CD14-positive monocyte (primary cell): ENCODE data around the gene PRSS3. TPM values are rescaled to one million over a fixed set of nuclear protein-coding genes. Genes with fewer than 3 reads are reported as not detected.

Source experiments
- DNase-seq, 3 donors: peaks; one replicate each; pipeline ENCODE4 v3.0.0-alpha.2; 2011 to 2022
- H2AFZ ChIP-seq: 2 replicates; pipeline ENCODE4 v1.6.0; 2012; ENCODE audit warnings: mild to moderate bottlenecking, low read depth, low read length, inconsistent platforms; ENCODE audit not compliant: insufficient read depth, poor library complexity, severe bottlenecking
- H3K27ac ChIP-seq, 2 donors: 1 replicate in 1 of 2; 2 replicates in 1 of 2; pipeline ENCODE4 v1.5.1; 2012 to 2013; ENCODE audit warnings: low read length in 2 of 2, control low read depth in 1 of 2, inconsistent platforms in 1 of 2, low read depth in 1 of 2, mild to moderate bottlenecking in 1 of 2
- H3K27me3 ChIP-seq, 2 donors: one replicate each; pipeline versions ENCODE4 v1.6.0 to v1.6.1; 2011 to 2013; ENCODE audit warnings: low read length in 2 of 2; ENCODE audit not compliant: control insufficient read depth in 2 of 2, insufficient read depth in 2 of 2
- H3K36me3 ChIP-seq, 2 donors: replicated peaks in 1 of 2; 1 replicate in 1 of 2; 2 replicates in 1 of 2; pipeline versions ENCODE4 v1.5.1 to v1.6.1; 2012 to 2013; ENCODE audit warnings: low read length in 2 of 2, control low read depth in 1 of 2, inconsistent platforms in 1 of 2, mild to moderate bottlenecking in 1 of 2; ENCODE audit not compliant: insufficient read depth in 2 of 2, control insufficient read depth in 1 of 2
- H3K4me1 ChIP-seq, 2 donors: 1 replicate in 1 of 2; 2 replicates in 1 of 2; pipeline versions ENCODE4 v1.5.1 to v1.6.1; 2012 to 2013; ENCODE audit warnings: low read length in 2 of 2, control low read depth in 1 of 2, inconsistent platforms in 1 of 2, mild to moderate bottlenecking in 1 of 2, moderate library complexity in 1 of 2; ENCODE audit not compliant: insufficient read depth in 2 of 2, control insufficient read depth in 1 of 2
- H3K4me2 ChIP-seq: replicated peaks from 2 replicates; pipeline ENCODE3; 2012; ENCODE audit warnings: low read length, moderate library complexity, mild to moderate bottlenecking; ENCODE audit not compliant: poor library complexity, severe bottlenecking; ENCODE audit errors: extremely low read depth
- H3K4me3 ChIP-seq, 3 experiments: fragments of 200-600 bp in 1 of 3; sonication (generic) in 1 of 3; replicated peaks in 1 of 3; 1 replicate in 2 of 3; 2 replicates in 1 of 3; pipeline ENCODE4 v1.5.1; 2011 to 2013; ENCODE audit warnings: low read length in 3 of 3, mild to moderate bottlenecking in 3 of 3, control low read depth in 2 of 3, low read depth in 2 of 3, inconsistent platforms in 1 of 3, moderate library complexity in 1 of 3
- H3K79me2 ChIP-seq: 2 replicates; pipeline ENCODE4 v1.6.0; 2012; ENCODE audit warnings: mild to moderate bottlenecking, control low read depth, inconsistent platforms, low read length, moderate library complexity; ENCODE audit not compliant: insufficient read depth
- H3K9ac ChIP-seq: 2 replicates; pipeline ENCODE4 v1.6.0; 2017; ENCODE audit warnings: low read length, mild to moderate bottlenecking; ENCODE audit not compliant: insufficient read depth, poor library complexity, severe bottlenecking
- H3K9me3 ChIP-seq, 2 donors: replicated peaks in 1 of 2; 1 replicate in 1 of 2; 2 replicates in 1 of 2; pipeline versions ENCODE4 v1.5.1 to v1.6.1; 2012 to 2013; ENCODE audit warnings: low read length in 2 of 2, control low read depth in 1 of 2; ENCODE audit not compliant: control insufficient read depth in 1 of 2, insufficient read depth in 1 of 2
- H4K20me1 ChIP-seq: 2 replicates; pipeline ENCODE4 v1.6.0; 2012; ENCODE audit warnings: mild to moderate bottlenecking, low read length, control low read depth, moderate library complexity; ENCODE audit not compliant: insufficient read depth
- H3K27ac Mint-ChIP-seq, 7 donors: one replicate each; pipeline ENCODE4 v1.8.0; 2020; ENCODE audit warnings: mild to moderate bottlenecking in 7 of 7, mixed read lengths in 7 of 7, moderate library complexity in 6 of 7, inconsistent platforms in 2 of 7
- H3K27me3 Mint-ChIP-seq, 3 donors: one replicate each; pipeline ENCODE4 v1.8.0; 2021 to 2022; ENCODE audit warnings: low read depth in 3 of 3, mild to moderate bottlenecking in 3 of 3, mixed read lengths in 3 of 3, moderate library complexity in 3 of 3, inconsistent platforms in 1 of 3
- H3K36me3 Mint-ChIP-seq, 2 donors: one replicate each; pipeline ENCODE4 v1.8.0; 2020; ENCODE audit warnings: mixed read lengths in 2 of 2, inconsistent platforms in 1 of 2, mild to moderate bottlenecking in 1 of 2
- H3K4me1 Mint-ChIP-seq: one replicate; pipeline ENCODE4 v1.8.0; 2020; ENCODE audit warnings: mild to moderate bottlenecking, mixed read lengths
- H3K4me3 Mint-ChIP-seq, 2 donors: one replicate each; pipeline ENCODE4 v1.8.0; 2020; ENCODE audit warnings: mild to moderate bottlenecking in 2 of 2, mixed read lengths in 2 of 2, moderate library complexity in 1 of 2
- H3K9me3 Mint-ChIP-seq, 7 donors: one replicate each; pipeline ENCODE4 v1.8.0; 2020 to 2022; ENCODE audit warnings: mixed read lengths in 7 of 7, mild to moderate bottlenecking in 6 of 7, moderate library complexity in 6 of 7, inconsistent platforms in 2 of 7
- CTCF ChIP-seq: fragments of 200-600 bp; IDR thresholded peaks from one replicate; pipeline ENCODE4 v1.8.0; 2022; ENCODE audit warnings: antibody characterized with exemption, mild to moderate bottlenecking
- WGBS: methylation state at CpG from one replicate; pipeline ENCODE4 v1.1.5; 2013; ENCODE audit warnings: missing lambda C conversion rate; ENCODE audit not compliant: insufficient coverage; 5-methylcytosine and 5-hydroxymethylcytosine counted together
- intact Hi-C, 2 donors: fragments of 100-400 bp; cut with micrococcal nuclease; formaldehyde crosslinking; loops; one replicate each; pipeline versions ENCODE4 v1.15.0 to v1.15.1; 2023
- polyA plus RNA-seq, 3 donors: library from polyadenylated mRNA; depleted of rRNA in 1 of 3; unstranded in 2 of 3; stranded (reverse) in 1 of 3; fragments of 300-500 nt in 2 of 3; fragments of >200 nt in 1 of 3; fragmentation: Illumina TruSeq in 2 of 3; gene quantifications; 1 replicate in 2 of 3; 2 replicates in 1 of 3; pipeline ENCODE4 v1.2.3, GENCODE V29; 2012 to 2021

The PRSS3 gene
- polyA plus RNA-seq, 3 donors: not detected

- Histone ChIP-seq H2AFZ (no peak overlapping the region), H3K4me2 (no peak overlapping the region), H3K9ac (no peak overlapping the region), H4K20me1 (no peaks in the 10 kb centered on the region), H3K4me3 (no peak overlapping the region), H3K9me3 (no peaks in the 10 kb centered on the region), H3K4me1 (no peaks in the 10 kb centered on the region), H3K27ac (no peak overlapping the region), H3K27me3 (no peaks in the 10 kb centered on the region), H3K36me3 (no peaks in the 10 kb centered on the region), H3K79me2 (no peaks in the 10 kb centered on the region)
- Mint-ChIP-seq H3K27me3 (peaks cover 4 to 14% (median 13%) of the 10 kb centered on the region in 3 donors), H3K4me3 (no peak overlapping the region), H3K4me1 (no peaks in the 10 kb centered on the region), H3K9me3 (peaks cover 0 to 12% (median 4%) of the 10 kb centered on the region in 7 donors), H3K36me3 (no peaks in the 10 kb centered on the region), H3K27ac (no peak overlapping the region)
- WGBS: 70% methylated on average over 6 of the region's 8 CpGs
- intact Hi-C loops: no loop called here
- DNase-seq: no peak
- no peak for TF ChIP-seq CTCF
Observed at GRCh38 chr9:33797837-33798236, 2.5 kb downstream of the PRSS3 start.

GRCh38 chr9:33798545-33798944 is 3.2 kb downstream of the PRSS3 start:
- intact Hi-C loops: no loop called here
- H3K4me1 ChIP-seq: no peaks in the 10 kb centered on the region
- no peak overlapping the region for H2AFZ ChIP-seq
- WGBS: 87% methylated on average over 6 of the region's 10 CpGs
- no peak for DNase-seq
- H3K27ac ChIP-seq: no peak overlapping the region
- H3K9ac ChIP-seq: no peak overlapping the region
- Mint-ChIP-seq H3K27me3 (peaks cover 7 to 15% (median 15%) of the 10 kb centered on the region in 3 donors), H3K4me3 (no peak overlapping the region), H3K4me1 (no peaks in the 10 kb centered on the region), H3K36me3 (no peaks in the 10 kb centered on the region), H3K27ac (no peak overlapping the region), H3K9me3 (peaks cover 0 to 12% (median 4%) of the 10 kb centered on the region in 7 donors)
- no peak overlapping the region for H3K4me2 ChIP-seq
- no peaks in the 10 kb centered on the region for H3K36me3 ChIP-seq
- TF ChIP-seq CTCF: no peak
- H3K9me3 ChIP-seq: no peaks in the 10 kb centered on the region
- H3K27me3 ChIP-seq: no peaks in the 10 kb centered on the region
- H3K79me2 ChIP-seq: no peaks in the 10 kb centered on the region
- H3K4me3 ChIP-seq: no peak overlapping the region
- H4K20me1 ChIP-seq: no peaks in the 10 kb centered on the region
